ENCODE data around the gene SULT1A1.

The SULT1A1 gene

DNA sequence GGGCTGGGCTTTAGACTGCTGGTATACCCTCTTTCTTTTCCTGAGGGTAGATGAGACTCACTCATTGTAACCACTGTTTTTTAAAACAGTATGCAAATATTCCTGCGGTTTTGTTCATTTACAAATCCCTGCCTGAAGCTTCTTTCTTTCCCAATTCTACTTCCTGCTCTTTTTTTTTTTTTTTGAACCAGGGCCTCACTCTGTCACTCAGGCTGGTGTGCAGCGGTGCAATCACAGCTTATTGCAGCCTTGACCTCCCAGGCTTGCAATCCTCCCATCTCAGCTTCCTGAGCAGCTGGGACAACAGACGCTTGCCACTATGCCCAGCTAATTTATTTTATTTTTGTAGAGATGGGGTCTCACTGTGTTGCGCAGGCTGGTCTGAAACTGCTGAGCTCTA is 8.0 kb upstream of the SULT1A1 start:
- no peak for TF ChIP-seq TAF1 (IDR thresholded peaks at IDR 0.05; ENCODE audit: borderline replicate concordance, insufficient read depth, low read length)
- no peak for TF ChIP-seq SIN3A (IDR thresholded peaks at IDR 0.05; ENCODE audit: borderline replicate concordance, insufficient read depth, low read length)
- TF ChIP-seq FOXP2 (optimal IDR thresholded peaks at IDR 0.05; ENCODE audit: borderline replicate concordance, extremely low read depth, extremely low read length, insufficient read depth): no peak
- TF ChIP-seq, protein P1, sequence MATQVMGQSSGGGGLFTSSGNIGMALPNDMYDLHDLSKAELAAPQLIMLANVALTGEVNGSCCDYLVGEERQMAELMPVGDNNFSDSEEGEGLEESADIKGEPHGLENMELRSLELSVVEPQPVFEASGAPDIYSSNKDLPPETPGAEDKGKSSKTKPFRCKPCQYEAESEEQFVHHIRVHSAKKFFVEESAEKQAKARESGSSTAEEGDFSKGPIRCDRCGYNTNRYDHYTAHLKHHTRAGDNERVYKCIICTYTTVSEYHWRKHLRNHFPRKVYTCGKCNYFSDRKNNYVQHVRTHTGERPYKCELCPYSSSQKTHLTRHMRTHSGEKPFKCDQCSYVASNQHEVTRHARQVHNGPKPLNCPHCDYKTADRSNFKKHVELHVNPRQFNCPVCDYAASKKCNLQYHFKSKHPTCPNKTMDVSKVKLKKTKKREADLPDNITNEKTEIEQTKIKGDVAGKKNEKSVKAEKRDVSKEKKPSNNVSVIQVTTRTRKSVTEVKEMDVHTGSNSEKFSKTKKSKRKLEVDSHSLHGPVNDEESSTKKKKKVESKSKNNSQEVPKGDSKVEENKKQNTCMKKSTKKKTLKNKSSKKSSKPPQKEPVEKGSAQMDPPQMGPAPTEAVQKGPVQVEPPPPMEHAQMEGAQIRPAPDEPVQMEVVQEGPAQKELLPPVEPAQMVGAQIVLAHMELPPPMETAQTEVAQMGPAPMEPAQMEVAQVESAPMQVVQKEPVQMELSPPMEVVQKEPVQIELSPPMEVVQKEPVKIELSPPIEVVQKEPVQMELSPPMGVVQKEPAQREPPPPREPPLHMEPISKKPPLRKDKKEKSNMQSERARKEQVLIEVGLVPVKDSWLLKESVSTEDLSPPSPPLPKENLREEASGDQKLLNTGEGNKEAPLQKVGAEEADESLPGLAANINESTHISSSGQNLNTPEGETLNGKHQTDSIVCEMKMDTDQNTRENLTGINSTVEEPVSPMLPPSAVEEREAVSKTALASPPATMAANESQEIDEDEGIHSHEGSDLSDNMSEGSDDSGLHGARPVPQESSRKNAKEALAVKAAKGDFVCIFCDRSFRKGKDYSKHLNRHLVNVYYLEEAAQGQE (IDR thresholded peaks at IDR 0.05; ENCODE audit: insufficient read depth in 1 of 2, low read depth in 2 of 2, low read length in 2 of 2): no peak
- TF ChIP-seq POLR2AphosphoS5 (IDR thresholded peaks at IDR 0.05; ENCODE audit: low read depth, low read length): no peak

DNA sequence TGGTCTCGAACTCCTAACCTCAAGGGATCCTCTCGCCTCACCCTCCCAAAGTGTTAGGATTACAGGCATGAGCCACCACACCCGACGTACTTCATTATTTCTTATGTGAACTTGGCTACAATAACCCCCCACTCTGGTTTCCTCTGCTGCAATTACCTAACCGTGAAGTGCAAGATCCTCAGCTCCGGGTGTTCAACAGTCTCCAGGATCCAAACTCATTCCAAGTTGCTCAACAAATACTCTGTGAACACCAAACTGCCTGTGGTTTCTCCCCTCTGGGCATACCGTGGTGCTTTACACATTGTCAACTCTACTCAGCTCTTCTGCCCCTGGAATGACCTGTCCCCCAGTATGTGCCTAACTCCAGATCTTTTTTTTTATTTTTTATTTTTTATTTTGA is 6.8 kb upstream of the SULT1A1 start:
- TF ChIP-seq FOXP2 (optimal IDR thresholded peaks at IDR 0.05; ENCODE audit: borderline replicate concordance, extremely low read depth, extremely low read length, insufficient read depth): no peak
- no peak for TF ChIP-seq TAF1 (IDR thresholded peaks at IDR 0.05; ENCODE audit: borderline replicate concordance, insufficient read depth, low read length)
- TF ChIP-seq, protein P1 (IDR thresholded peaks at IDR 0.05; ENCODE audit: insufficient read depth in 1 of 2, low read depth in 2 of 2, low read length in 2 of 2): no peak
- no peak for TF ChIP-seq SIN3A (IDR thresholded peaks at IDR 0.05; ENCODE audit: borderline replicate concordance, insufficient read depth, low read length)
- TF ChIP-seq POLR2AphosphoS5 (IDR thresholded peaks at IDR 0.05; ENCODE audit: low read depth, low read length): no peak

DNA sequence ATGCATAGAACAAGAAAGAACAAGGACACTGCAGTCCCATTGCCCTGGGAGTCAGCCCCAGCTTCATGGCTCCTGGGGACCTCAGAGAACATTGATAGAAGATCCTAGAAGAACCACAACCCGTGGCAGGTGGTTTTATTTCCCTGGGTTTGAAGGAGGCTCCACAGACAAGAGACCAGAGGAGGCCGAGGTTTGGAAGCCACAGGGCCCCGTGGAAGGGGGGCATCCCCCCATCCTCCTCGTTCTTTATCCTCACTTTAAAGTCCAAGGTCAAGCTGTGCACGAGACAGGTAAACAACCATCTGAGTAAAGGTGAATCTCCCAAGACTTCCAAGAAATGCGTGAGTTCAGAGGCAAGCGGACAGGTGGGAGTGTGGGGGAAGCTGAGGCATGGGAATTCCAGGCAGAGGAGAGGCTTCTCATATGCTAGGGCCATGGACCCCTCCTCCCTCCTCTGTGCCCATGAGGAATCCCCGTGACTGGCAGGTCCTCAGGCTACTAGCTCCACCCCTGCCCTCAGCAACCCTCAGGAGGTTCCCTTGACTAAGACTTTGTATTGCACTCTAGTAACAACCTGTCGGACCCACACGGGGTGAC is 849 bp upstream of the SULT1A1 start:
- TF ChIP-seq SIN3A (IDR thresholded peaks at IDR 0.05; ENCODE audit: borderline replicate concordance, insufficient read depth, low read length) (no peak), TAF1 (IDR thresholded peaks at IDR 0.05; ENCODE audit: borderline replicate concordance, insufficient read depth, low read length) (no peak), FOXP2 (optimal IDR thresholded peaks at IDR 0.05; ENCODE audit: borderline replicate concordance, extremely low read depth, extremely low read length, insufficient read depth) (no peak), POLR2AphosphoS5 (IDR thresholded peaks at IDR 0.05; ENCODE audit: low read depth, low read length) (no peak)
- TF ChIP-seq, protein P1 (IDR thresholded peaks at IDR 0.05; ENCODE audit: insufficient read depth in 1 of 2, low read depth in 2 of 2, low read length in 2 of 2): no peak

DNA sequence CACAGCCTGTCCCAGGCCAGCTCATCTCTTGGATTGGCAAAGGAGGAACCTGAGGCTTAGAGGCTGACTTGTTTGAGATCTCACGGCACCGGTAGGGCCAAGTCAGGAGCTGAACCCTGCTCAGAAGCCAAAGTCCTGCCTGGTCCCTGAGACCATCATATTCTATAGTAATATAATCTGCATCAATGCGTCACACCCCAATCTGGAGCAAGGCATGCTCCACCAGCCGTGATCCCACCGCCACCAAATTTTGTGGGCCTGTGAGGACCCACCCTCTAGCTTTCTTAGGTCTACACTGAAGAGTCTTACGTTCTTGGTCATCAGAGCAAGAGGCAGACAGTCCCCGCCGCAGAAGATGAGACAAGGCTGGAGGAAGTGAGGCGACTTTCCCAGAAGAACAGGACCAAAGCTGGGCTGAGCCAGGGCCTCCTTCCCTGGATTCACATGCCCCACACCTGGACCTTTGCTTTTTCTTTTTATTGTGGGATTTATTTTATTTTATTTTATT is 2.7 kb downstream of the SULT1A1 start:
- TF ChIP-seq FOXP2 (optimal IDR thresholded peaks at IDR 0.05; ENCODE audit: borderline replicate concordance, extremely low read depth, extremely low read length, insufficient read depth) (no peak), TAF1 (IDR thresholded peaks at IDR 0.05; ENCODE audit: borderline replicate concordance, insufficient read depth, low read length) (no peak), POLR2AphosphoS5 (IDR thresholded peaks at IDR 0.05; ENCODE audit: low read depth, low read length) (no peak), SIN3A (IDR thresholded peaks at IDR 0.05; ENCODE audit: borderline replicate concordance, insufficient read depth, low read length) (no peak)
- TF ChIP-seq, protein P1 (IDR thresholded peaks at IDR 0.05; ENCODE audit: insufficient read depth in 1 of 2, low read depth in 2 of 2, low read length in 2 of 2): no peak
